Neural cell (in vitro differentiated cells): ENCODE results near the gene LOXL4. TPM values are rescaled to one million over a fixed set of nuclear protein-coding genes. Genes with fewer than 3 reads are reported as not detected.

Source experiments
- H2AFZ ChIP-seq: fragments of 200-600, 300-800 bp; sonication (generic), shearing (Covaris generic); 2 replicates; pipeline ENCODE4 v1.6.0; 2014; ENCODE audit warnings: low read depth, mild to moderate bottlenecking, antibody characterized with exemption, low read length, moderate library complexity
- H3F3A ChIP-seq: fragments of 200-600 bp; shearing (Covaris generic); 2 replicates; pipeline ENCODE4 v1.6.1; 2016; ENCODE audit warnings: mild to moderate bottlenecking, moderate library complexity, mixed read lengths, antibody characterized with exemption, low read length; ENCODE audit not compliant: insufficient read depth, poor library complexity, severe bottlenecking
- H3K27ac ChIP-seq: fragments of 200-600, 300-800 bp; sonication (generic), shearing (Covaris generic); 2 replicates; pipeline ENCODE4 v1.5.1; 2014; ENCODE audit warnings: mild to moderate bottlenecking, low read length, moderate library complexity
- H3K27me3 ChIP-seq: fragments of 300-800, 200-600 bp; sonication (generic), shearing (Covaris generic); 2 replicates; pipeline ENCODE4 v1.6.0; 2014; ENCODE audit warnings: mild to moderate bottlenecking, low read depth, low read length, moderate library complexity; ENCODE audit not compliant: insufficient read depth
- H3K36me3 ChIP-seq: fragments of 300-800, 200-600 bp; sonication (generic), shearing (Covaris generic); 2 replicates; pipeline ENCODE4 v1.5.1; 2014; ENCODE audit warnings: mild to moderate bottlenecking, antibody characterized with exemption, low read length, moderate library complexity; ENCODE audit not compliant: insufficient read depth
- H3K4me2 ChIP-seq: fragments of 300-800, 200-600 bp; sonication (generic), shearing (Covaris generic); 2 replicates; pipeline ENCODE4 v1.6.0; 2014; ENCODE audit warnings: mild to moderate bottlenecking, low read length
- H3K4me3 ChIP-seq: fragments of 300-800, 200-600 bp; sonication (generic), shearing (Covaris generic); 2 replicates; pipeline ENCODE4 v1.5.1; 2014; ENCODE audit warnings: mild to moderate bottlenecking, low read length, moderate library complexity
- H3K79me2 ChIP-seq: fragments of 200-600 bp; shearing (Covaris generic); replicated peaks from 2 replicates; pipeline ENCODE4 v1.6.0; 2014; ENCODE audit warnings: mild to moderate bottlenecking, low read length, moderate library complexity; ENCODE audit not compliant: insufficient read depth
- H3K9ac ChIP-seq: fragments of 300-800, 200-600 bp; sonication (generic), shearing (Covaris generic); 2 replicates; pipeline ENCODE4 v1.6.1; 2016; ENCODE audit warnings: mild to moderate bottlenecking, low read length, mixed read lengths
- H3K9me2 ChIP-seq: fragments of 200-600 bp; shearing (Covaris generic); 2 replicates; pipeline ENCODE4 v1.6.1; 2016; ENCODE audit warnings: mild to moderate bottlenecking, low read length, mixed read lengths; ENCODE audit not compliant: insufficient read depth
- H3K9me3 ChIP-seq: fragments of 200-600, 300-800 bp; sonication (generic), shearing (Covaris generic); 2 replicates; pipeline ENCODE4 v1.6.1; 2016; ENCODE audit warnings: mild to moderate bottlenecking, mixed run types, low read length, moderate library complexity, mixed read lengths
- H4K20me1 ChIP-seq: fragments of 200-600 bp; shearing (Covaris generic); 2 replicates; pipeline ENCODE4 v1.6.1; 2016; ENCODE audit warnings: mild to moderate bottlenecking, mixed run types; ENCODE audit not compliant: insufficient read depth
- EP300 ChIP-seq: fragments of 450-650 bp; conservative IDR thresholded peaks from 2 replicates; pipeline ENCODE4 v1.6.1; 2014; ENCODE audit warnings: antibody characterized with exemption, mild to moderate bottlenecking, moderate library complexity; ENCODE audit not compliant: poor library complexity, severe bottlenecking
- EZH2 ChIP-seq: fragments of 200-600, 300-800 bp; shearing (Covaris generic), sonication (generic); IDR thresholded peaks from 2 replicates; pipeline ENCODE4 v1.6.1; 2014; ENCODE audit warnings: antibody characterized with exemption, low read length, borderline replicate concordance, mild to moderate bottlenecking; ENCODE audit not compliant: insufficient read depth, poor library complexity, severe bottlenecking
- MXI1 ChIP-seq: fragments of 450-650 bp; conservative IDR thresholded peaks from 2 replicates; pipeline ENCODE4 v1.6.1; 2014; ENCODE audit warnings: antibody characterized with exemption, mild to moderate bottlenecking; ENCODE audit not compliant: poor library complexity, severe bottlenecking
- RAD21 ChIP-seq: fragments of 450-650 bp; conservative IDR thresholded peaks from 2 replicates; pipeline ENCODE4 v1.6.1; 2014; ENCODE audit warnings: antibody characterized with exemption, mild to moderate bottlenecking, moderate library complexity
- SMC3 ChIP-seq: fragments of 450-650 bp; conservative IDR thresholded peaks from 2 replicates; pipeline ENCODE4 v1.6.1; 2014; ENCODE audit warnings: antibody characterized with exemption, mild to moderate bottlenecking, moderate library complexity; ENCODE audit not compliant: poor library complexity
- TAF1 ChIP-seq: IDR thresholded peaks from 2 replicates; pipeline ENCODE4 v1.6.1; 2012; ENCODE audit warnings: low read depth
- polyA plus RNA-seq: library from polyadenylated mRNA; depleted of rRNA; stranded (reverse); fragments of >200 nt; gene quantifications from 2 replicates; pipeline ENCODE4 v1.2.3, GENCODE V29; 2014
- TF ChIP-seq, protein P1 (sequence below): IDR thresholded peaks from 2 replicates; pipeline ENCODE4 v1.6.1; 2012; ENCODE audit warnings: borderline replicate concordance
- TF ChIP-seq, protein P2 (sequence below): fragments of 450-650 bp; IDR thresholded peaks from 2 replicates; pipeline ENCODE4 v1.5.1; 2014; ENCODE audit warnings: antibody characterized with exemption, mild to moderate bottlenecking, moderate library complexity; ENCODE audit not compliant: poor library complexity, severe bottlenecking

The LOXL4 gene
- polyA plus RNA-seq, 1 donor from 2014 or later, result not detected

DNA sequence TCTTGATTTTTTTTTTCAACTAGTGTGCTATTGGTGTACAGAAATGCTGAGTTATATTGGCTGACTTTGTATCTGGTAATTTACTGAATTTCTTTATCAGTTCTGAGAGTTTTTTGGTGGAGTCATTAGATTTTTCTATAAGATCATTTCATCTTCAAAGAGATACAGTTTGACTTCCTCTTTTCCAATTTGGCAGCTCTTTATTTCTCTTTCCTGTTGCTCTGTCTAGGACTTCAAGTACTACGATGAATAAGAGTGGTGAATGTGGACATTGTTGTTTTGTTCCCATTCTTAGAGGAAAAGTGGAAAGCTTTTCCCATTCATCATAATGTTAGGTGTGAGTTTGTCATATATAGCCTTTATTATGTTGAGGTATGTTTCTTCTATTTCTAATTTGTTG, 50.2 kb downstream of the LOXL4 start:
- Histone ChIP-seq H4K20me1 (no peaks in the 10 kb centered on the region), H3K4me2 (no peak overlapping the region), H3K9me3 (peaks cover 4% of the 10 kb centered on the region), H3K36me3 (no peaks in the 10 kb centered on the region), H3K27me3 (no peaks in the 10 kb centered on the region), H3K27ac (no peak overlapping the region), H3K79me2 (peaks cover 3% of the 10 kb centered on the region), H3K4me3 (no peak overlapping the region), H3F3A (no peaks in the 10 kb centered on the region), H2AFZ (no peak overlapping the region), H3K9me2 (no peaks in the 10 kb centered on the region), H3K9ac (no peak overlapping the region)
- TF ChIP-seq TAF1, result no peak
- no peak for TF ChIP-seq RAD21
- no peak for TF ChIP-seq EP300
- TF ChIP-seq, protein P1, sequence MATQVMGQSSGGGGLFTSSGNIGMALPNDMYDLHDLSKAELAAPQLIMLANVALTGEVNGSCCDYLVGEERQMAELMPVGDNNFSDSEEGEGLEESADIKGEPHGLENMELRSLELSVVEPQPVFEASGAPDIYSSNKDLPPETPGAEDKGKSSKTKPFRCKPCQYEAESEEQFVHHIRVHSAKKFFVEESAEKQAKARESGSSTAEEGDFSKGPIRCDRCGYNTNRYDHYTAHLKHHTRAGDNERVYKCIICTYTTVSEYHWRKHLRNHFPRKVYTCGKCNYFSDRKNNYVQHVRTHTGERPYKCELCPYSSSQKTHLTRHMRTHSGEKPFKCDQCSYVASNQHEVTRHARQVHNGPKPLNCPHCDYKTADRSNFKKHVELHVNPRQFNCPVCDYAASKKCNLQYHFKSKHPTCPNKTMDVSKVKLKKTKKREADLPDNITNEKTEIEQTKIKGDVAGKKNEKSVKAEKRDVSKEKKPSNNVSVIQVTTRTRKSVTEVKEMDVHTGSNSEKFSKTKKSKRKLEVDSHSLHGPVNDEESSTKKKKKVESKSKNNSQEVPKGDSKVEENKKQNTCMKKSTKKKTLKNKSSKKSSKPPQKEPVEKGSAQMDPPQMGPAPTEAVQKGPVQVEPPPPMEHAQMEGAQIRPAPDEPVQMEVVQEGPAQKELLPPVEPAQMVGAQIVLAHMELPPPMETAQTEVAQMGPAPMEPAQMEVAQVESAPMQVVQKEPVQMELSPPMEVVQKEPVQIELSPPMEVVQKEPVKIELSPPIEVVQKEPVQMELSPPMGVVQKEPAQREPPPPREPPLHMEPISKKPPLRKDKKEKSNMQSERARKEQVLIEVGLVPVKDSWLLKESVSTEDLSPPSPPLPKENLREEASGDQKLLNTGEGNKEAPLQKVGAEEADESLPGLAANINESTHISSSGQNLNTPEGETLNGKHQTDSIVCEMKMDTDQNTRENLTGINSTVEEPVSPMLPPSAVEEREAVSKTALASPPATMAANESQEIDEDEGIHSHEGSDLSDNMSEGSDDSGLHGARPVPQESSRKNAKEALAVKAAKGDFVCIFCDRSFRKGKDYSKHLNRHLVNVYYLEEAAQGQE, result no peak

DNA sequence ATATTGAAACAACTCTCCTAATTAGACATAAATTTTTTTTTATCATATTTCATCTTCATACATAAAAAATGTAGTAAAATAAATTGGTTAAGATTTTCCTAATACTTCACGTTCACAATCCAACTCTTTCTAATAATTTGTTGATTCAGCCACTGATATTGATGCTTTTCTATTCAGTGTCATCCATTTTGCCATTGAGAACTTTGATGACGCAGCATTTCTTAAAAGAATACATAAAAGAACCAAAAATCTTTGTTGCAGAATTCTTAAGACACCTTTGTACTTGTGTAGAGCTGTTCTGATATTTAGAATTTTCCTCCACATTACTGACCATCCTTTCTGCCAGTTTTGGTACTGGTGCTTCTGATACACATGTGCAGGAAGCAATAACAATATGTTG, 52.6 kb downstream of the LOXL4 start:
- Histone ChIP-seq H3K9ac (no peak overlapping the region), H3K9me3 (peaks cover 4% of the 10 kb centered on the region), H3K27me3 (no peaks in the 10 kb centered on the region), H3F3A (no peaks in the 10 kb centered on the region), H3K36me3 (no peaks in the 10 kb centered on the region), H2AFZ (no peak overlapping the region), H3K4me2 (no peak overlapping the region), H3K27ac (no peak overlapping the region), H3K4me3 (no peak overlapping the region), H3K9me2 (no peaks in the 10 kb centered on the region), H3K79me2 (peaks cover 3% of the 10 kb centered on the region), H4K20me1 (no peaks in the 10 kb centered on the region)
- no peak for TF ChIP-seq SMC3
- TF ChIP-seq EP300, result no peak
- TF ChIP-seq, protein P1, result no peak
- no peak for TF ChIP-seq EZH2
- no peak for TF ChIP-seq MXI1
- TF ChIP-seq, protein P2, sequence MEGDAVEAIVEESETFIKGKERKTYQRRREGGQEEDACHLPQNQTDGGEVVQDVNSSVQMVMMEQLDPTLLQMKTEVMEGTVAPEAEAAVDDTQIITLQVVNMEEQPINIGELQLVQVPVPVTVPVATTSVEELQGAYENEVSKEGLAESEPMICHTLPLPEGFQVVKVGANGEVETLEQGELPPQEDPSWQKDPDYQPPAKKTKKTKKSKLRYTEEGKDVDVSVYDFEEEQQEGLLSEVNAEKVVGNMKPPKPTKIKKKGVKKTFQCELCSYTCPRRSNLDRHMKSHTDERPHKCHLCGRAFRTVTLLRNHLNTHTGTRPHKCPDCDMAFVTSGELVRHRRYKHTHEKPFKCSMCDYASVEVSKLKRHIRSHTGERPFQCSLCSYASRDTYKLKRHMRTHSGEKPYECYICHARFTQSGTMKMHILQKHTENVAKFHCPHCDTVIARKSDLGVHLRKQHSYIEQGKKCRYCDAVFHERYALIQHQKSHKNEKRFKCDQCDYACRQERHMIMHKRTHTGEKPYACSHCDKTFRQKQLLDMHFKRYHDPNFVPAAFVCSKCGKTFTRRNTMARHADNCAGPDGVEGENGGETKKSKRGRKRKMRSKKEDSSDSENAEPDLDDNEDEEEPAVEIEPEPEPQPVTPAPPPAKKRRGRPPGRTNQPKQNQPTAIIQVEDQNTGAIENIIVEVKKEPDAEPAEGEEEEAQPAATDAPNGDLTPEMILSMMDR, result no peak
